GM21381 (cell line): ENCODE measurements around the gene RIPOR2.

Source experiments
- ATAC-seq: cut with Tn5 transposase; IDR thresholded peaks from one replicate; pipeline ENCODE4 v1.9.1; 2021; ENCODE audit warnings: mild to moderate bottlenecking, moderate library complexity; ENCODE audit not compliant: unreplicated experiment

RIPOR2 gene

DNA sequence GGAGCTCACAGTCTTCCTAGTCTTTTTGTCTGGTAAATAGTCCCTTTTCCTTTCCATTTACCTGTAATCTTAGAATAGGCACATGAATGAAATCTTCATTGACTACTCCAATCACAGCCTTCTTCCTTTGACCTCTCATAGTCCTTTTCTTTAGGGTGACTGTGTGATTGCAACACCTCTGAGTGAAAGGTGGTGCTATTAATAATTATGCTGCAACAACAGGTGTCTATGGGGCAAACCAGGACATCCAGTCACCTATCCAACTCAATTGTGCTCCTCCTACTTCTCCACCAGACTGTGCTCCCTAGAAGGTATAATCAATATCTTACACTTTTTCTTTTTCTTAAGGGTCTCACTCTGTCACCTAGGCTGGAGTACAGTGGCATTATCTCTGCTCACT is 29.4 kb downstream of the RIPOR2 start:
- ATAC-seq: no peak

GRCh38 chr6:24905483-24905882 is 30.3 kb downstream of the RIPOR2 start:
- no peak for ATAC-seq

GRCh38 chr6:24903681-24904080 is 32.1 kb downstream of the RIPOR2 start:
- no peak for ATAC-seq

DNA sequence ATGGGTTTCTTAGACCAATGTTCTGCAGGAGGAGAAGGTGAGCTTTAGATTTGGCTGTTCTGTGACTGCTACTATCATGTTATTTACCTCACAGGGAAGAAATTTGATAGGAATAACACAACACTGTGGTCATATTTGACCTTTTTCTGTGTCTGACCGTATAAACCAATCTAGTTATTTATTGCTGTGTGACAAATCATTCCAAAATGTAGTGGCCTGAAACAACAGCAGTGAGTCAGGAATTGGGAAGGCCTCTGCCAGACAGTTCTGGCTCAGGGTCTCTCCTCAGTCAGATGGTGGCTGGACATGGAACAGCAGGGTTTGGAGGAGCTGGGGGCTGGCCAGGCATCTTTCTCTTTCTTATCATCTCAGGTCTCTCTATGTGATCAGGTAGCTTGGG is 33.0 kb downstream of the RIPOR2 start:
- no peak for ATAC-seq

DNA sequence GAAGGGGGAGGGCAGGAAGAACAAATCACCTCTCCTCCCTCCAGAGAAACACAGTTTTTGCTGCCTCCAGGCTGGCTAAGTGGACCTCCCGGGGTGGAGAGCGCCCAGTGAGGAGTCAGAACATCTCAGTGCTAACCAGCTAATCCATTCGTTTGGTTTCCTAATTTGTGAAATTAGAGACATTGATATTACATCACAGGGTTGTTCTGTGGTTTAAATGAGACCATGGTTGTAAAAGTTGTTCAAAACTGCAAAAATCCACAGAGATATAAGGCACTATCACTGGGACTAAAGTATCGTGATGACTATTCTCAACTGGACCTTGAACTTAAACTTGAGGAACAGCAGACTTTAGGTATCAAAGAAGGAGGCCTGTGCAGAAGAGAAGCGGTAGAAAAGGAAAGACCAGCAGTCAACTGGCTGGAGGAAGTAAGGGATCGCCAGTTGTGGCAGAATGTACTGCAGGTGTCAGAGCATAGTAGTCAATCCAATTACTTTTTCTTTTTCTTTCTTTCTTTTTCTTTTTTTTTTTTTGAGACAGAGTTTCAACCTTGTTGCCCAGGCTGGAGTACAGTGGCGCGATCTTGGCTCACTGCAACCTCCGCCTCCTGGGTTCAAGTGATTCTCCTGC is 33.9 kb downstream of the RIPOR2 start:
- ATAC-seq: no peak

DNA sequence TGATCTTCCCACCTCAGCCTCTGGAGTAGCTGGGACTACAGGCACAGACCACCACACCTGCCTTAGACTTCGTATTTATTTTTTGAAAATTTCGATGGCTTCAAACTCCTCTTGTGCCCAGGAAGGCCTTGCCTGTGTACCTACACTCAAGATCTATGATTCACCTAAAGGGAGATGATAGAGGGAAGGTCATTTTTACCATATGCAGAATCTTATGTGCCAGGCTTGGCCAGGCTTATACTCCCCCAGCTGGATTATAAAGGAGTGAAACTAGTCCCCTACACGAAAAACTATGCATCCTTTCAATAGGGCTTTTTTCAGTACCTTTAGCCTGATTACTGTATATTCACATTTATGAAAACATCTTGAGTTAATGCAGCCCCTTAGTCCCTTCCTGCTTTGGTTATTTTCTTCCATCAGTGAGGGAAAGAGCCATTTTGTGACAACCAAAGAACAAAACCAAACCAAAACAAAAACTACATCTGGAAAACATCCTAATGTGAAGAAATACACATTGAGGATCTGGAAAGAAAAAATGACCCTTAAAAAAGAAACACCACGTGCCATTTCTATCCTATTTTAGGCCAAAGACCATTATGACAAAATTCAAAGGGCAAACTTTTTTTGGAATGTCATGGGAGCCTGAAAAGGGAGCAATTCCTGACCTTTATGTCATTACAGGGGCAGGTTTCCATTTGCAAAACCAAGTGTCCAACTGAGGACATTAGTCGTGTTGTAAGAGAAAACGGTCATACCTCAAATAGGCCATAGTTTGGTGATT is 34.7 kb downstream of the RIPOR2 start:
- no peak for ATAC-seq

- ATAC-seq: no peak
These were observed 35.8 kb downstream of the RIPOR2 start for GRCh38 chr6:24899997-24900325.

DNA sequence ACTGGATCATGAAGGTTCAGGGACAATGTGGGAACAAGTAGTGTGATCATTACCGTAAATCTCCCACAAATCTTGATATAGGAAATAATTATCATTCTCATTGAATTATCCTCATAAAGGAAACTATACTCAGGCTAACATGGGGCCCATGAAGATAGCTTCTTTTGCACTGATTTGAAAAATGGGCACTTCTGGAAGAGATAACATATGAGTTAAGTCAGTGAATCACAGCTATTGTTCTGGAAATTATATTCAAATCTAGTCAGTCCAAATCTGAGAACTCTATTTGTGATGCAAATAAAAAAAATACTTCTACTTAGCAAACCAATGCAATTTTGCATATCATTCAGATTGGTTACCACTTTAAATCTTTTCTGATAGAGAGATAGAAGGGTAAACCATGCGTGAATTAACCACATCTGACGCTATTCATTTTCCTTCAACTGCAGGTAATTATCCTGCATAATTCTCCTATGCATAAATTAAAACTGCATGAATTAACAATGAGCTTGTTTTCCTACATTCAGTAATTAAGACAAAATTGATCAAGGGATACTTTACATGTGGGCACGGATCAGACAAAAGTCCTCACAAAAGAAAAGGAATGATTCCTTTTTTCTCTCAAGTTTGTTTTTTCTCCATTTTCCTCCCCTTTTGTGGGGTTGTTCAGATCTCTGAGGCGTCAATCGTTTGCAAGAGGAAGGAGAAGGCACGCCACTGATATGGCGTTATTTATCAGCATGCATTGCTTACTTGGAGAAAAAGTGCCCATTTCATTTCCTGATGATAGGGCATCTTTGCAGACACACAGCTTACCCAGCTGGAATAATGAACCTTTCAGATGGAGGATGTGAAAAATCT is 36.4 kb downstream of the RIPOR2 start:
- no peak for ATAC-seq

DNA sequence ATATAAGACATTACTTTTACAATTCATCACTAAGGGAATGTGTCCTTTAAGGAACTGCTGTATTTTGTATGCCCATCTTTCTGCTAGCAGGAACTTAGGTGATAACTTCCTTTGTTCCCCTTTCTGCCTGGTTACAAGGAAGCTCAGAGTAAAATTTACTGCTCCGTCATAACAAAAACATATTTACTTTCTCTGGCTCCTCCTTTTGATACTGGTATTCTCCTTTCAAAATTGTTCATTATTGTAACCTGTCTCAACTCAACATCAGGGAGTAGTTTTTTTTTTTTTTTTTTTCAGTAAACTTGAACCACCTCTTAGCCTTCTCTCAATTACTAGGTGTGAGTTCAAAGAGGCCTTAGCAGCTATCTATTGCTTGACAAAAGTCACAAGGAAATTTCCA is 37.1 kb downstream of the RIPOR2 start:
- ATAC-seq: no peak

DNA sequence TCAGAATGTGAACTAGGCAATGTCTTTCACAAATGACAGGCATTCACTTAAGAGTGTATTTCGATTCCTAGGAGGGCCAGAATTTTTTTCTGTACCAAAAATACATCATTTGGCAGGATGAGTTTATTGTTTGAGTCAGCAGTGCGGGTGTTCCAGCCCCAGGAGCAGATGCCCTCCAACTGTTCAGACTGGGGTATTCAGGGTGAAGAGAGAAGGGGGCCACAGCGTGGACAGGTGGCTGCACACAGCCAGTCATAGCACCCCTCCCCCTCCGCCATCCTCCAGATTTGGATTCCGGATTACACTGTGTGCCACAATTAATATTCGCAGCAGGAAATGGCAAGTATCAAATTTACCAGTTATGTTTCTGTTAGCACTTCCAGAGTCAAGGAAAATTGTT is 38.6 kb downstream of the RIPOR2 start:
- no peak for ATAC-seq

GRCh38 chr6:24893342-24893850 is 42.4 kb downstream of the RIPOR2 start:
- no peak for ATAC-seq

GRCh38 chr6:24891004-24891403 is 44.8 kb downstream of the RIPOR2 start:
- ATAC-seq: no peak

DNA sequence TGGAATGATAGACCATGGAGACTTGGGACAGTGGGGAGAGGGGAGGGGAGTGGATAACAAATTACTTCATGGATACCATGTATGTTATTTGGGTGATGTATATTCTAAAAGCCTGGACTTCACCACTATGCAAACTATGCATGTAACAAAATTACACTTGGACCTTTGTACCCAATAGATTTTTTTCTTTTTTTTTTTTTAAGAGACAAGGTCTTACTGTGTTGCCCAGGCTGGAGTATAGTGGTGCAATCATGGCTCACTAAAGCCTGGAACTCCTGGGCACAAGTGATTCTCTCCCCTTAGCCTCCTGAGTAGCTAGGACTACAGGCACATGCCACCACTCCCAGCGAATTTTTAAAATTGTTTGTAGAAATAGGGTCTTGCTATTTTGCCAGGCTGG is 45.3 kb downstream of the RIPOR2 start:
- no peak for ATAC-seq

- no peak for ATAC-seq
These were observed 46.9 kb downstream of the RIPOR2 start for GRCh38 chr6:24888715-24889370.

GRCh38 chr6:24887545-24888140 is 48.1 kb downstream of the RIPOR2 start:
- no peak for ATAC-seq

DNA sequence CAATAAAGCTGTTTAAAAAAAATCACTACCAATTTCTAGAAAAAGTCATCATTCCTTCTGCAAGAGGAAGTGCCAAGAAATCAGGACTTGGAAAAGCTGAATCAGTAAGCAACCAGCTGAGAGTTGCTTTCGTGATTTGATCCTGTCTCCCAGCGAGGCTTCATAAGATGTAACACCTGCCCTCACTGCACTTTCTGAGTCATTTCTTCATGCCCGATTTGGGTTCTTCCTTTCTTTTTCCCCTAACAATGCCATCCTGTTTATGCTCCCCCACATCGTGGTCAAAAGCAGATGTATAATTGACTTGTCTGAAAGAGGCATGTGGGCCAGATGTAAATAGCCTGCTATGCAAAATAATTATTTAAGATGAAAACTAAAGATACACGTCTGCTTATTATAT is 52.1 kb downstream of the RIPOR2 start:
- peak; percentile 69 for ATAC-seq

GRCh38 chr6:24882835-24883555 is 52.8 kb downstream of the RIPOR2 start:
- no peak for ATAC-seq

DNA sequence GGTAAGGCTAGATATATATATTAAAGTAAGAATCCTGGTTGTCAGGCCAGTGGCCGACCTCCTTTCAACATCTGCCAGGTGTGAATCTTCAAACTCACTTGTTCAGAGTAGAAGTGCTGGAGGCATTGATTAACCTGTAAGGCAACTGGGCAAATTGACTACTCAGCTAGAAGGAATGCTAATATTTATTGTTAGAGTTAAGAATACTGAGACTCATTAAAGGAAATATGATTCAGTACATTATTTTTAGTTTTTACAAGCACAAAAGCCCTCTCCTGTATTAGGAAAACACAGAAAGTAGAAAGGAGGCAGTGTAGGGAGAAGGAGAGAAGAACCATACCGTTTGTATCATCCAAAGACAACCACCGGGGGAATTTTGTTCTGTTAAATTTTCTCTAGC is 53.5 kb downstream of the RIPOR2 start:
- no peak for ATAC-seq

- no peak for ATAC-seq
These were observed 54.4 kb downstream of the RIPOR2 start for GRCh38 chr6:24881376-24881775.

DNA sequence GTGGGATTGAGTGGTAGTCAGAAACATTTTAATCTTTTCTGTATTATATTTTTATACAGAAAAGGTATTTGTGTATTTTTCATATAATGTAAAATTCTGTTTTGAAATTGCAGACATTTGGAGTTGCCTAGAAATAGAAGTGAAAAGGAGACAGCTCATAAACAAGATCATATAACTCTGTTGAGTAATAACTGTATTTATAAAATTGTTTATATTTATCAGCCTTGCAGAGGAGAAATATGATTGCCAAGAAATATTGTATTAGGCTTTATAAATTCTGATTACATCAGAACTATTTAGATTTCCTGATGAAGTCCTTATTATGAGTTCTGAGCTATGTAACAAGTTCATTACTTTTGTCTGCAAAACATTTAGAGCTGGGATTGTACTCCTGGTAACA is 55.3 kb downstream of the RIPOR2 start:
- no peak for ATAC-seq
